Eye (tissue), 1 donor: ENCODE data around the gene EPS8L3.
"Not testable (repeated sequence)": the region's sequence is repeated elsewhere in the genome, so short reads cannot be mapped to it uniquely, and the experiment has no call there.

Experiments
- DNase-seq: peaks from one replicate; pipeline ENCODE4 v3.0.0-alpha.2; 2015

EPS8L3 gene

GRCh38 chr1:109763646-109764415 is at the start of gene EPS8L3:
Gene EPS8L3, minus strand, starts transcription at chr1:109763923. Its CDS starts 2,174 bp downstream, at chr1:109761749.
- DNase-seq, result no peak

GRCh38 chr1:109812691-109813393 is 49.1 kb upstream of the EPS8L3 start:
- no peak for DNase-seq

- DNase-seq, result no peak
These were observed 45.0 kb upstream of the EPS8L3 start for GRCh38 chr1:109808703-109809102.

- DNase-seq, result no peak
These were observed 44.3 kb upstream of the EPS8L3 start for GRCh38 chr1:109807822-109808680.

- no peak for DNase-seq
These were observed 43.7 kb upstream of the EPS8L3 start for GRCh38 chr1:109807402-109807801.

- DNase-seq, result no peak
These were observed 43.1 kb upstream of the EPS8L3 start for GRCh38 chr1:109806733-109807400.

- DNase-seq, result peak; percentile 48
These were observed 41.9 kb upstream of the EPS8L3 start for GRCh38 chr1:109805486-109806165.

- no peak for DNase-seq
These were observed 40.9 kb upstream of the EPS8L3 start for GRCh38 chr1:109804660-109805059.

GRCh38 chr1:109803901-109804331 is 40.2 kb upstream of the EPS8L3 start:
- DNase-seq, result no peak

GRCh38 chr1:109802901-109803561 is 39.3 kb upstream of the EPS8L3 start:
- DNase-seq, result peak; percentile 45

GRCh38 chr1:109802136-109802900 is 38.6 kb upstream of the EPS8L3 start:
- no peak for DNase-seq

- DNase-seq, result no peak
These were observed 38.0 kb upstream of the EPS8L3 start for GRCh38 chr1:109801791-109802135.

- no peak for DNase-seq
These were observed 36.6 kb upstream of the EPS8L3 start for GRCh38 chr1:109800291-109800690.

GRCh38 chr1:109799445-109799844 is 35.7 kb upstream of the EPS8L3 start:
- no peak for DNase-seq

GRCh38 chr1:109797303-109797595 is 33.5 kb upstream of the EPS8L3 start:
- DNase-seq, result not testable (repeated sequence)

- no peak for DNase-seq
These were observed 33.0 kb upstream of the EPS8L3 start for GRCh38 chr1:109796484-109797302.

- DNase-seq, result no peak
These were observed 30.8 kb upstream of the EPS8L3 start for GRCh38 chr1:109794319-109795132.

GRCh38 chr1:109793486-109794318 is 30.0 kb upstream of the EPS8L3 start:
- DNase-seq, result peak; percentile 50
